HEK293 (cell line): ENCODE measurements around the gene MYOZ1.

Experiments used
- IKZF3 ChIP-seq: fragments of 450-650 bp; IDR thresholded peaks from 2 replicates; pipeline ENCODE4 v1.5.0; 2018; ENCODE audit warnings: missing biosample characterization, mild to moderate bottlenecking, missing genetic modification characterization, moderate library complexity
- SETDB1 ChIP-seq: IDR thresholded peaks from one replicate; pipeline ENCODE4 v1.6.1; 2017; ENCODE audit warnings: mild to moderate bottlenecking, low read length, moderate library complexity, mixed read lengths; ENCODE audit not compliant: insufficient read length
- SP7 ChIP-seq: fragments of 450-650 bp; formaldehyde crosslinking; IDR thresholded peaks from 2 replicates; pipeline ENCODE4 v1.5.1; 2016; ENCODE audit warnings: missing biosample characterization, missing genetic modification characterization
- TCF7L2 ChIP-seq: IDR thresholded peaks from 2 replicates; pipeline ENCODE4 v1.6.1; 2011; ENCODE audit warnings: low read depth, mild to moderate bottlenecking, inconsistent platforms, low read length, moderate library complexity, borderline replicate concordance
- YY2 ChIP-seq: fragments of 450-650 bp; formaldehyde crosslinking; IDR thresholded peaks from 2 replicates; pipeline ENCODE4 v1.5.1; 2016; ENCODE audit warnings: missing biosample characterization, missing genetic modification characterization
- ZIC2 ChIP-seq: fragments of 450-650 bp; formaldehyde crosslinking; IDR thresholded peaks from 2 replicates; pipeline ENCODE4 v1.5.1; 2016; ENCODE audit warnings: missing biosample characterization, missing genetic modification characterization
- ZNF223 ChIP-seq: fragments of 450-650 bp; formaldehyde crosslinking; IDR thresholded peaks from 2 replicates; pipeline ENCODE4 v1.5.1; 2016; ENCODE audit warnings: missing biosample characterization, missing genetic modification characterization
- ZNF266 ChIP-seq: fragments of 450-650 bp; formaldehyde crosslinking; IDR thresholded peaks from 2 replicates; pipeline ENCODE4 v1.5.1; 2016; ENCODE audit warnings: missing biosample characterization, missing genetic modification characterization, low read depth
- ZNF350 ChIP-seq: fragments of 450-650 bp; formaldehyde crosslinking; IDR thresholded peaks from 2 replicates; pipeline ENCODE4 v1.5.0; 2017; ENCODE audit warnings: missing biosample characterization, mild to moderate bottlenecking, missing genetic modification characterization
- ZNF366 ChIP-seq: fragments of 450-650 bp; formaldehyde crosslinking; conservative IDR thresholded peaks from 2 replicates; pipeline ENCODE4 v1.5.1; 2016; ENCODE audit warnings: missing biosample characterization, missing genetic modification characterization
- ZNF394 ChIP-seq: fragments of 450-650 bp; formaldehyde crosslinking; IDR thresholded peaks from 2 replicates; pipeline ENCODE4 v1.5.1; 2016; ENCODE audit warnings: missing biosample characterization, missing genetic modification characterization, mild to moderate bottlenecking, moderate library complexity, borderline replicate concordance
- ZNF423 ChIP-seq: fragments of 450-650 bp; formaldehyde crosslinking; IDR thresholded peaks from 2 replicates; pipeline ENCODE4 v1.5.1; 2016; ENCODE audit warnings: missing biosample characterization, missing genetic modification characterization
- ZNF426 ChIP-seq: fragments of 450-650 bp; formaldehyde crosslinking; IDR thresholded peaks from 2 replicates; pipeline ENCODE4 v1.5.1; 2017; ENCODE audit warnings: missing biosample characterization, missing genetic modification characterization, mild to moderate bottlenecking, inconsistent platforms, moderate library complexity
- ZNF510 ChIP-seq: fragments of 450-650 bp; formaldehyde crosslinking; IDR thresholded peaks from 2 replicates; pipeline ENCODE4 v1.5.1; 2018; ENCODE audit warnings: mild to moderate bottlenecking, missing genetic modification characterization, missing biosample characterization; ENCODE audit not compliant: insufficient replicate concordance
- ZNF561 ChIP-seq: fragments of 450-650 bp; IDR thresholded peaks from 2 replicates; pipeline ENCODE4 v1.5.1; 2018; ENCODE audit warnings: missing biosample characterization, missing genetic modification characterization, borderline replicate concordance
- ZNF626 ChIP-seq: fragments of 450-650 bp; sonication (Bioruptor Pico); formaldehyde crosslinking; IDR thresholded peaks from 2 replicates; pipeline ENCODE4 v1.5.1; 2018; ENCODE audit warnings: missing biosample characterization, missing genetic modification characterization, inconsistent platforms
- ZNF785 ChIP-seq: fragments of 450-650 bp; formaldehyde crosslinking; IDR thresholded peaks from 2 replicates; pipeline ENCODE4 v1.5.1; 2016; ENCODE audit warnings: missing biosample characterization, missing genetic modification characterization
- TF ChIP-seq, protein P1 (sequence below): fragments of 450-650 bp; formaldehyde crosslinking; IDR thresholded peaks from 2 replicates; pipeline ENCODE4 v1.5.1; 2016; ENCODE audit warnings: missing biosample characterization, missing genetic modification characterization
- TF ChIP-seq, protein P2 (sequence below): fragments of 450-650 bp; formaldehyde crosslinking; IDR thresholded peaks from 2 replicates; pipeline ENCODE4 v1.5.1; 2016; ENCODE audit warnings: missing biosample characterization, missing genetic modification characterization, low read depth
- TF ChIP-seq, protein P3 (sequence below): fragments of 450-650 bp; formaldehyde crosslinking; IDR thresholded peaks from 2 replicates; pipeline ENCODE4 v1.5.1; 2017; ENCODE audit warnings: missing biosample characterization, missing genetic modification characterization
- TF ChIP-seq, protein P4 (sequence below): fragments of 450-650 bp; formaldehyde crosslinking; conservative IDR thresholded peaks from 2 replicates; pipeline ENCODE4 v1.5.1; 2016; ENCODE audit warnings: low read depth, missing biosample characterization, missing genetic modification characterization
- TF ChIP-seq, protein P5 (sequence below): fragments of 450-650 bp; formaldehyde crosslinking; IDR thresholded peaks from 2 replicates; pipeline ENCODE4 v1.5.1; 2017; ENCODE audit warnings: missing biosample characterization, missing genetic modification characterization
- TF ChIP-seq, protein P6 (sequence below): fragments of 450-650 bp; formaldehyde crosslinking; IDR thresholded peaks from 2 replicates; pipeline ENCODE4 v1.5.1; 2017; ENCODE audit warnings: missing biosample characterization, missing genetic modification characterization
- TF ChIP-seq, protein P7 (sequence below): fragments of 450-650 bp; formaldehyde crosslinking; IDR thresholded peaks from 2 replicates; pipeline ENCODE4 v1.5.1; 2016; ENCODE audit warnings: missing biosample characterization, missing genetic modification characterization

The MYOZ1 gene

DNA sequence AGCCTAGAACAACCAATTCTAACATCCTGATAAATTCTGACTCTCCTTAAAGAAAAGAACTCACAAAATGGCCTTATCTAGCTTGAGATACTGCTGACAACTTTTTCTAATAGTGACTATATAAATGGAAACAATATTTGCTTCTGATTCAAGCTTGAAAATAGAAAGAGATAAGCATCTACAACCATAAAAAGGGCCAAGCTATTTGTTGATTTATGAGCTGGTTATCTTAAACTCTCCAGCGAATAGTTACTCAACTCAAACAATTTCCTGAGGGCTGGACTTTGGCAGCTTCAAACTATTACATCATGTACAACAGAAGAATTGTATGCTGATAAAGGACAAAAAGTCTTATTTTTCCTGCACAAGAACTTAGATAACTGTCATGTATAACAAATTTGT lies 54.7 kb downstream of the MYOZ1 start (continued):
- TF ChIP-seq, protein P1, sequence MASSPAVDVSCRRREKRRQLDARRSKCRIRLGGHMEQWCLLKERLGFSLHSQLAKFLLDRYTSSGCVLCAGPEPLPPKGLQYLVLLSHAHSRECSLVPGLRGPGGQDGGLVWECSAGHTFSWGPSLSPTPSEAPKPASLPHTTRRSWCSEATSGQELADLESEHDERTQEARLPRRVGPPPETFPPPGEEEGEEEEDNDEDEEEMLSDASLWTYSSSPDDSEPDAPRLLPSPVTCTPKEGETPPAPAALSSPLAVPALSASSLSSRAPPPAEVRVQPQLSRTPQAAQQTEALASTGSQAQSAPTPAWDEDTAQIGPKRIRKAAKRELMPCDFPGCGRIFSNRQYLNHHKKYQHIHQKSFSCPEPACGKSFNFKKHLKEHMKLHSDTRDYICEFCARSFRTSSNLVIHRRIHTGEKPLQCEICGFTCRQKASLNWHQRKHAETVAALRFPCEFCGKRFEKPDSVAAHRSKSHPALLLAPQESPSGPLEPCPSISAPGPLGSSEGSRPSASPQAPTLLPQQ (tag by site-specific recombination), result peak; percentile 56
- TF ChIP-seq, protein P2, sequence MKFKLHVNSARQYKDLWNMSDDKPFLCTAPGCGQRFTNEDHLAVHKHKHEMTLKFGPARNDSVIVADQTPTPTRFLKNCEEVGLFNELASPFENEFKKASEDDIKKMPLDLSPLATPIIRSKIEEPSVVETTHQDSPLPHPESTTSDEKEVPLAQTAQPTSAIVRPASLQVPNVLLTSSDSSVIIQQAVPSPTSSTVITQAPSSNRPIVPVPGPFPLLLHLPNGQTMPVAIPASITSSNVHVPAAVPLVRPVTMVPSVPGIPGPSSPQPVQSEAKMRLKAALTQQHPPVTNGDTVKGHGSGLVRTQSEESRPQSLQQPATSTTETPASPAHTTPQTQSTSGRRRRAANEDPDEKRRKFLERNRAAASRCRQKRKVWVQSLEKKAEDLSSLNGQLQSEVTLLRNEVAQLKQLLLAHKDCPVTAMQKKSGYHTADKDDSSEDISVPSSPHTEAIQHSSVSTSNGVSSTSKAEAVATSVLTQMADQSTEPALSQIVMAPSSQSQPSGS (tag by site-specific recombination), result peak; percentile 79
- TF ChIP-seq, protein P3, sequence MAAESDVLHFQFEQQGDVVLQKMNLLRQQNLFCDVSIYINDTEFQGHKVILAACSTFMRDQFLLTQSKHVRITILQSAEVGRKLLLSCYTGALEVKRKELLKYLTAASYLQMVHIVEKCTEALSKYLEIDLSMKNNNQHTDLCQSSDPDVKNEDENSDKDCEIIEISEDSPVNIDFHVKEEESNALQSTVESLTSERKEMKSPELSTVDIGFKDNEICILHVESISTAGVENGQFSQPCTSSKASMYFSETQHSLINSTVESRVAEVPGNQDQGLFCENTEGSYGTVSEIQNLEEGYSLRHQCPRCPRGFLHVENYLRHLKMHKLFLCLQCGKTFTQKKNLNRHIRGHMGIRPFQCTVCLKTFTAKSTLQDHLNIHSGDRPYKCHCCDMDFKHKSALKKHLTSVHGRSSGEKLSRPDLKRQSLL (tag by site-specific recombination), result no peak
- TF ChIP-seq, protein P4, sequence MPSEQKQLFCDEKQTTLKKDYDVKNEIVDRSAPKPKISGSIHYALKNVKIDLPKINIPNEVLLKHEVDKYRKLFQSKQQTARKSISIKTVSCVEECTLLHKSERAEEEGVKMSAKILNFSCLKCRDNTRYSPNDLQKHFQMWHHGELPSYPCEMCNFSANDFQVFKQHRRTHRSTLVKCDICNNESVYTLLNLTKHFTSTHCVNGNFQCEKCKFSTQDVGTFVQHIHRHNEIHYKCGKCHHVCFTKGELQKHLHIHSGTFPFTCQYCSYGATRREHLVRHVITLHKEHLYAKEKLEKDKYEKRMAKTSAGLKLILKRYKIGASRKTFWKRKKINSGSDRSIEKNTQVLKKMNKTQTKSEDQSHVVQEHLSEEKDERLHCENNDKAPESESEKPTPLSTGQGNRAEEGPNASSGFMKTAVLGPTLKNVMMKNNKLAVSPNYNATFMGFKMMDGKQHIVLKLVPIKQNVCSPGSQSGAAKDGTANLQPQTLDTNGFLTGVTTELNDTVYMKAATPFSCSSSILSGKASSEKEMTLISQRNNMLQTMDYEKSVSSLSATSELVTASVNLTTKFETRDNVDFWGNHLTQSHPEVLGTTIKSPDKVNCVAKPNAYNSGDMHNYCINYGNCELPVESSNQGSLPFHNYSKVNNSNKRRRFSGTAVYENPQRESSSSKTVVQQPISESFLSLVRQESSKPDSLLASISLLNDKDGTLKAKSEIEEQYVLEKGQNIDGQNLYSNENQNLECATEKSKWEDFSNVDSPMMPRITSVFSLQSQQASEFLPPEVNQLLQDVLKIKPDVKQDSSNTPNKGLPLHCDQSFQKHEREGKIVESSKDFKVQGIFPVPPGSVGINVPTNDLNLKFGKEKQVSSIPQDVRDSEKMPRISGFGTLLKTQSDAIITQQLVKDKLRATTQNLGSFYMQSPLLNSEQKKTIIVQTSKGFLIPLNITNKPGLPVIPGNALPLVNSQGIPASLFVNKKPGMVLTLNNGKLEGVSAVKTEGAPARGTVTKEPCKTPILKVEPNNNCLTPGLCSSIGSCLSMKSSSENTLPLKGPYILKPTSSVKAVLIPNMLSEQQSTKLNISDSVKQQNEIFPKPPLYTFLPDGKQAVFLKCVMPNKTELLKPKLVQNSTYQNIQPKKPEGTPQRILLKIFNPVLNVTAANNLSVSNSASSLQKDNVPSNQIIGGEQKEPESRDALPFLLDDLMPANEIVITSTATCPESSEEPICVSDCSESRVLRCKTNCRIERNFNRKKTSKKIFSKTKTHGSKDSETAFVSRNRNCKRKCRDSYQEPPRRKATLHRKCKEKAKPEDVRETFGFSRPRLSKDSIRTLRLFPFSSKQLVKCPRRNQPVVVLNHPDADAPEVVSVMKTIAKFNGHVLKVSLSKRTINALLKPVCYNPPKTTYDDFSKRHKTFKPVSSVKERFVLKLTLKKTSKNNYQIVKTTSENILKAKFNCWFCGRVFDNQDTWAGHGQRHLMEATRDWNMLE, result 0 out of 2 replicates have a peak, but pooled peaks have one; percentile 52
- peak; percentile 62; the same call in 1 of the 2 replicates for TF ChIP-seq SP7
- TF ChIP-seq SETDB1, result no peak
- TF ChIP-seq ZNF394 (tag by site-specific recombination), result peak; percentile 11; the same call in 1 of the 2 replicates
- peak; percentile 58; the same call in 1 of the 2 replicates for TF ChIP-seq ZNF626
- TF ChIP-seq ZNF423 (tag by site-specific recombination), result no peak
- no peak for TF ChIP-seq ZNF223 (tag by site-specific recombination)
- TF ChIP-seq, protein P5, sequence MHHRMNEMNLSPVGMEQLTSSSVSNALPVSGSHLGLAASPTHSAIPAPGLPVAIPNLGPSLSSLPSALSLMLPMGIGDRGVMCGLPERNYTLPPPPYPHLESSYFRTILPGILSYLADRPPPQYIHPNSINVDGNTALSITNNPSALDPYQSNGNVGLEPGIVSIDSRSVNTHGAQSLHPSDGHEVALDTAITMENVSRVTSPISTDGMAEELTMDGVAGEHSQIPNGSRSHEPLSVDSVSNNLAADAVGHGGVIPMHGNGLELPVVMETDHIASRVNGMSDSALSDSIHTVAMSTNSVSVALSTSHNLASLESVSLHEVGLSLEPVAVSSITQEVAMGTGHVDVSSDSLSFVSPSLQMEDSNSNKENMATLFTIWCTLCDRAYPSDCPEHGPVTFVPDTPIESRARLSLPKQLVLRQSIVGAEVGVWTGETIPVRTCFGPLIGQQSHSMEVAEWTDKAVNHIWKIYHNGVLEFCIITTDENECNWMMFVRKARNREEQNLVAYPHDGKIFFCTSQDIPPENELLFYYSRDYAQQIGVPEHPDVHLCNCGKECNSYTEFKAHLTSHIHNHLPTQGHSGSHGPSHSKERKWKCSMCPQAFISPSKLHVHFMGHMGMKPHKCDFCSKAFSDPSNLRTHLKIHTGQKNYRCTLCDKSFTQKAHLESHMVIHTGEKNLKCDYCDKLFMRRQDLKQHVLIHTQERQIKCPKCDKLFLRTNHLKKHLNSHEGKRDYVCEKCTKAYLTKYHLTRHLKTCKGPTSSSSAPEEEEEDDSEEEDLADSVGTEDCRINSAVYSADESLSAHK (tag by site-specific recombination), result peak; percentile 75
- TF ChIP-seq ZIC2 (tag by site-specific recombination), result no peak
- TF ChIP-seq ZNF785 (tag by site-specific recombination), result no peak
- TF ChIP-seq ZNF426 (tag by site-specific recombination), result no peak
- TF ChIP-seq IKZF3 (tag by site-specific recombination), result peak; percentile 85
- TF ChIP-seq, protein P6, sequence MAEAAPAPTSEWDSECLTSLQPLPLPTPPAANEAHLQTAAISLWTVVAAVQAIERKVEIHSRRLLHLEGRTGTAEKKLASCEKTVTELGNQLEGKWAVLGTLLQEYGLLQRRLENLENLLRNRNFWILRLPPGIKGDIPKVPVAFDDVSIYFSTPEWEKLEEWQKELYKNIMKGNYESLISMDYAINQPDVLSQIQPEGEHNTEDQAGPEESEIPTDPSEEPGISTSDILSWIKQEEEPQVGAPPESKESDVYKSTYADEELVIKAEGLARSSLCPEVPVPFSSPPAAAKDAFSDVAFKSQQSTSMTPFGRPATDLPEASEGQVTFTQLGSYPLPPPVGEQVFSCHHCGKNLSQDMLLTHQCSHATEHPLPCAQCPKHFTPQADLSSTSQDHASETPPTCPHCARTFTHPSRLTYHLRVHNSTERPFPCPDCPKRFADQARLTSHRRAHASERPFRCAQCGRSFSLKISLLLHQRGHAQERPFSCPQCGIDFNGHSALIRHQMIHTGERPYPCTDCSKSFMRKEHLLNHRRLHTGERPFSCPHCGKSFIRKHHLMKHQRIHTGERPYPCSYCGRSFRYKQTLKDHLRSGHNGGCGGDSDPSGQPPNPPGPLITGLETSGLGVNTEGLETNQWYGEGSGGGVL (tag by site-specific recombination), result peak; percentile 21; the same call in 1 of the 2 replicates
- no peak for TF ChIP-seq ZNF350 (tag by site-specific recombination)
- TF ChIP-seq ZNF266 (tag by site-specific recombination), result no peak
- TF ChIP-seq TCF7L2, result peak; percentile 58; the same call in 1 of the 2 replicates
- peak; percentile 24 for TF ChIP-seq ZNF510 (tag by site-specific recombination)
- TF ChIP-seq YY2 (tag by site-specific recombination), result no peak
- TF ChIP-seq ZNF366 (tag by site-specific recombination), result 0 out of 2 replicates have a peak, but pooled peaks have one; percentile 61
- TF ChIP-seq, protein P7, sequence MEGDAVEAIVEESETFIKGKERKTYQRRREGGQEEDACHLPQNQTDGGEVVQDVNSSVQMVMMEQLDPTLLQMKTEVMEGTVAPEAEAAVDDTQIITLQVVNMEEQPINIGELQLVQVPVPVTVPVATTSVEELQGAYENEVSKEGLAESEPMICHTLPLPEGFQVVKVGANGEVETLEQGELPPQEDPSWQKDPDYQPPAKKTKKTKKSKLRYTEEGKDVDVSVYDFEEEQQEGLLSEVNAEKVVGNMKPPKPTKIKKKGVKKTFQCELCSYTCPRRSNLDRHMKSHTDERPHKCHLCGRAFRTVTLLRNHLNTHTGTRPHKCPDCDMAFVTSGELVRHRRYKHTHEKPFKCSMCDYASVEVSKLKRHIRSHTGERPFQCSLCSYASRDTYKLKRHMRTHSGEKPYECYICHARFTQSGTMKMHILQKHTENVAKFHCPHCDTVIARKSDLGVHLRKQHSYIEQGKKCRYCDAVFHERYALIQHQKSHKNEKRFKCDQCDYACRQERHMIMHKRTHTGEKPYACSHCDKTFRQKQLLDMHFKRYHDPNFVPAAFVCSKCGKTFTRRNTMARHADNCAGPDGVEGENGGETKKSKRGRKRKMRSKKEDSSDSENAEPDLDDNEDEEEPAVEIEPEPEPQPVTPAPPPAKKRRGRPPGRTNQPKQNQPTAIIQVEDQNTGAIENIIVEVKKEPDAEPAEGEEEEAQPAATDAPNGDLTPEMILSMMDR, result no peak
- TF ChIP-seq ZNF561 (tag by site-specific recombination), result no peak
